ENCODE measurements around the gene AQR. TPM values are rescaled to one million over a fixed set of nuclear protein-coding genes. Genes with fewer than 3 reads are reported as not detected.
"Not testable (repeated sequence)": the region's sequence is repeated elsewhere in the genome, so short reads cannot be mapped to it uniquely, and the experiment has no call there.

The AQR gene
- total RNA-seq, 1 experiment from 2014 or later: 21.6 TPM

GRCh38 chr15:34964277-34964676 is 5.3 kb downstream of the AQR start:
- no peak for DNase-seq (ENCODE audit: low read depth)

- no peak for DNase-seq (ENCODE audit: low read depth)
These were observed 15.7 kb downstream of the AQR start for GRCh38 chr15:34953851-34954250.

- no peak for DNase-seq (ENCODE audit: low read depth)
These were observed 17.1 kb downstream of the AQR start for GRCh38 chr15:34952481-34952880.

- DNase-seq (ENCODE audit: low read depth): no peak
These were observed 17.5 kb downstream of the AQR start for GRCh38 chr15:34951993-34952392.

DNA sequence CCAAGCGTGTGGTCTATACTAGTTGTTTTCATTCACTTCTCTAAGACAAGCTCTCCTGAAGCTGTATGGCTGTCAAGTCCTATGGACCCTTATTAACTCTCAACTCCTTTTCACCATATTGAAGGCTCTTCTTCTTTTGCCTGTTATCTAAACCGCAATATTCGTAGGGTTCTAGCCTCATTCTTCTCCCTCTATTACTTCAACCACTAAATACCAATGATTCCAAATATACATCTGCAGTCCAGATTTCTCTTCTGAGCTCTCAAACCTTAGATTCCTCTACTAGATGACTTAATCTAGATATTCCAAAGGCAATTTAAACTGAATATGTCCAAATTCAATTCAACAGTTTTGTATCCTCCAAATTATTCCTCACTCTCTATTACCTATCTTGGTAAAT is 24.6 kb downstream of the AQR start:
- no peak for DNase-seq (ENCODE audit: low read depth)

DNA sequence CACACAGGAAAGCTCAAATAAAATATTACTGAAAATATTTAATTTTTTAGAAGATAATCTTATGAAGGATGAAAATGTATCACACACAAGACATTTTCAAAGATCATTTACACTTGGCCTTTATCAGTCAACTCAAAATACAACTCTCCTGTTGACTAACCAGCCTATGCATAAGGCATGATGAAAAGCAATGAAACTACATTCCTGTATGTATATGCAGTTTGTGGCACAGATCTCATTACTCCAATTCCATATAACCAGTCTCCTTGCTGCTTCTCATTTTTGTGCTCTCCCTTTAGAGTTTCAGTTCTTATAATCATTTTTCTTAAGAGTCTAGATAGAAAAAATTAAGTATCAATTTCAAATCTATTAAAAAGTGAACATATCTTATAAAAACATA is 25.8 kb downstream of the AQR start:
- DNase-seq (ENCODE audit: low read depth): no peak

- DNase-seq (ENCODE audit: low read depth): not testable (repeated sequence)
These were observed 26.3 kb downstream of the AQR start for GRCh38 chr15:34943264-34943663.

GRCh38 chr15:34942363-34942762 is 27.2 kb downstream of the AQR start:
- no peak for DNase-seq (ENCODE audit: low read depth)

GRCh38 chr15:34941831-34942230 is 27.7 kb downstream of the AQR start:
- no peak for DNase-seq (ENCODE audit: low read depth)

- DNase-seq (ENCODE audit: low read depth): no peak
These were observed 28.3 kb downstream of the AQR start for GRCh38 chr15:34941185-34941698.

- no peak for DNase-seq (ENCODE audit: low read depth)
These were observed 36.0 kb downstream of the AQR start for GRCh38 chr15:34933432-34933975.

GRCh38 chr15:34928349-34928748 is 41.2 kb downstream of the AQR start:
- DNase-seq (ENCODE audit: low read depth): not testable (repeated sequence)

DNA sequence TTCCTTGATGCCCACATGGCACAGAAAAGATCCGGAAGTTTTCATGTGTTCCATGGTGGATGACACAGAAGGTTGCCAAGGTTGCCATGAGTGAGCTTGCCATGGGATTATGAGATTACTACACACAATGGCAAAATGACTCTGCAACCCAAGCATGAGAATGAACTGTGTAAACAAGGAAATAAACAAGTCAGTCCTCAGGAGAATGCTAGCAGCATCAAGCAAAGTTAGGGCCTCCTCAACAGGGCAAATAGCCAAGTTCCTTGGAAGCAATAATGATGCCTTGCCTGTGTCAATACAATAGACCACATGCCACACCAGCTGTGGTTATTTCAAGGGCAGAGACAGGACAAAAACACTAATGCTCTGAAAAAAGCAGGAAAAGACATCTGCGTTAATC is 41.8 kb downstream of the AQR start:
- no peak for DNase-seq (ENCODE audit: low read depth)

DNA sequence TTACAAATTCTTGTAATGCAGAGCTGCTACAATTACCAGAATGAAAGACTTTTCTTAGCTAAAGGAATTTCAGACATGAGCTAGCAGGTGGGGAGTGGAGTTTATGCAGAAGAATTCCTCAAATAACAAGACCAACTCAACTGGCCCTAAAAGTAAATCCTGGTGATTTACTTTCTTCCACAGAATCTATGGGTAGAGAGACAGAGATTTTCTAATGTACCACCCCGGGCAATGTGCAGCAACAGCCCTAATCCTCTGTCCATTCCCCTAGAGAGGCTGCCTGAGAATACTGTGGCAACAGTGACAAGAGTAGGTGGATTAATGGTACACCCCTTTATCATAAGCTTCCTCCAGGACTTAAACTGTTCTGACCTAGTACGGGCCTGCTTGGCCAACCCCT is 55.2 kb downstream of the AQR start:
- no peak for DNase-seq (ENCODE audit: low read depth)

GRCh38 chr15:34905047-34905446 is 64.5 kb downstream of the AQR start:
- no peak for DNase-seq (ENCODE audit: low read depth)

DNA sequence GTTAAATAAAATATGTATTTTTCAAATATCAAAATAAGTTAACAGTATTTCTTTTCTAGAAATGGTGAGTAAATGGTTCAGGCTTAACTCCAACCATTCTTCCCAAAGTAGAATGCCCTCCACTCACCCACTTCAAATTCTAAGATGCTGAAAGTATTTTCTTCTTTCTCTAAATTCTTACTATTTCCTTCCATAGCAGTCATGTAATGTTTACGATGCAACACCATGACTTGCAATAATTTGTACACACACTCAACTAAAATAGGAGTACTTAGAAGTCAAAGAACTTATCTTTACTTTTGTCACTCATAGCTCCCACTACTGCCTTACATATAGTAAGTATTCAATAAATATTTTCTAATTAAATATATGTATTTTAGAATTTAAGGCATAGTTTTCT is 65.0 kb downstream of the AQR start:
- no peak for DNase-seq (ENCODE audit: low read depth)

GRCh38 chr15:34900748-34901147 is 68.8 kb downstream of the AQR start:
- no peak for DNase-seq (ENCODE audit: low read depth)

DNA sequence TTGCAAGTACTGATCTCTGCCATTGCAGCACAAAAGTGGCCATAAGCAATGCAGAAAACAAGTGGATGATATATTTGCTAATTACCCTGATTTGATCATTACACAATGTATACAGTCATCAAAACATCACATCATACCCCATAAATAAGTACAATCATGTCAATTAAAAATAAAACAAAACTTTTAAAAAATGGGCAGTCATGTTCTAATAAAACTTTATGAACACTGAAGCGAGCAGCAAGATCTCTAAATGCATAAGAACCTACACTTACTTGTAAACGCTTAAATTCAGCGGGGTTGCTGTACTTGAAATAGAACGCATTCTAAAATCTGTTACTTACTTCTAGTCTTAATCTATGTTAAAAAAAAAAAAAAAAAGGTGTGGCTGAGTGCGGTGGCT is 73.4 kb downstream of the AQR start:
- no peak for DNase-seq (ENCODE audit: low read depth)

DNA sequence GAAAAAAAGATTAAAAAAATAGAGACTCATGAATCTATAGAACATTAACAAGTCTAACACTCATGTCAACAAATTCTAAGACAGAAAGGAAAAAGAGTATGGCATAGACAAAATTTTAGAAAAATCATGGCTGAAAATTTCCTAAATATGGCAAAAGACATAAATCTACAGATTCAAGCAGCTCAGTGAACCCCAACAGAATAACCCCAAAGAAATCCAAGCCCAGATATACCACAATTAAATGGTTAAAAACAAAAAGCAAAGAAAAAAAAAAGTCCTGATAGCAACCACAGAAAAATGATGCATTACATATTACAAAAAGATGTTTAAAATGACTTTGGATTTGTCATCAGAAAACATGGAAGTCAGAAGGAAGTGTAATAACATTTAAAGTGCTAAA is 75.6 kb downstream of the AQR start:
- no peak for DNase-seq (ENCODE audit: low read depth)

DNA sequence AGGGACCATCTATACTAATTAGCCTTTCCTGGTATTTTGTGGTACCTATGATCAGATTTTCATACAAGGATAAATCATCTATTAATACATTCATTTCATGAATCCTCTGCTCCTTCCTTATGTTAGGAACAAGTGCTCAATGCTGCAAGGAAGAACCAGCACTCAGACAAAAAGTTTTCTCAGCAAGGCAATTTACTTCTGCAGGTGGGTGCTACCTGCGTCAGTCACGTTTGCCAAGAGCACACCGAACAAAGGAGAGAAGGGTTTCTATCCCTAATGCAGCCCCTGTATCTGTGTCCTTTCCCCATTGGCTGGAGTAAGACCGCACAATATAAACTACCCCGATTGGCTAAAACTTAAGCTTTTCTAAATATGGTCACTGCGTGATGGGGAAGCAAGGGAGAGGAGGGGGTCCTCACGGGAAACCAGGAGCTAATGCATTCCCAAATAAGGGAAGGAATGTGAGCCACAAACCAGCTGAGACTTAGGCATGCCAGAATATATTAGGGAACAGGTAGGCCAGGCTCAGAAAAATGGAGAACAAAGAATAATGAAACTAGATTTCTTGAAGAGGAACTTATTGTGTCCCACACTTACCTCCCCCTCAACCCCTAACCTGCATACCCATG is 76.5 kb downstream of the AQR start:
- DNase-seq (ENCODE audit: low read depth): no peak

GRCh38 chr15:34890424-34890823 is 79.1 kb downstream of the AQR start:
- DNase-seq (ENCODE audit: low read depth): no peak

GRCh38 chr15:34889476-34889875 is 80.1 kb downstream of the AQR start:
- DNase-seq (ENCODE audit: low read depth): peak; percentile 3

- DNase-seq (ENCODE audit: low read depth): no peak
These were observed 83.4 kb downstream of the AQR start for GRCh38 chr15:34886134-34886533.

Measured in HT1080 (cell line).